Tibial nerve (tissue), 4 donors: ENCODE data around the gene SLC26A11.

Experiments
- EP300 ChIP-seq, 2 donors: sonication (generic); formaldehyde crosslinking; IDR thresholded peaks; one replicate each; pipeline ENCODE4 v1.6.1; 2017; ENCODE audit warnings: antibody characterized with exemption in 2 of 2, mild to moderate bottlenecking in 1 of 2
- POLR2A ChIP-seq, 2 donors: fragments of 450-650 bp; IDR thresholded peaks; one replicate each; pipeline ENCODE4 v1.6.1; 2017; ENCODE audit warnings: antibody characterized with exemption in 2 of 2, mild to moderate bottlenecking in 2 of 2, moderate library complexity in 2 of 2
- TF ChIP-seq, protein P1 (sequence below), 5 experiments: fragments of 200-600 bp in 3 of 5; fragments of 450-650 bp in 2 of 5; sonication (generic) in 3 of 5; IDR thresholded peaks; one replicate each; pipeline ENCODE4 v1.5.1; 2016 to 2019; ENCODE audit warnings: antibody characterized with exemption in 5 of 5, mild to moderate bottlenecking in 3 of 5, moderate library complexity in 2 of 5

DNA sequence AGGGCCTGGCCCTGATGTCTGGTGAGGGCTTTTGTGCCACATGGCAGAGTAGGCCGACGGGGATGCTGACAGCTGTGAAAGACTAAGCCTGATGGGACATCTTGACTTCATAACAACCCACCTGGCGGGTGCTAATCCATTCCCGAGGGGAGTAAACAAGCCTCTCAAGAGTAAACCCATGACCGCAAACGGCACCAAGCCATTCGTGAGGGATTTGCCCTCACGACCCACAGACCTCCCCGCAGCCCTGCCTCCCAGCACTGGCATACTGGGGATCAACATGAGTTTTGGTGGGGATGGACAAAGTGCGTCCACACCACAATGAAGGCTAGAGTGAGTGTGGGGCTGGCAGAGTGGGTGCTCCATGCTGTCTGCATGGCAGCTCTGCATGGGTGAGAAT, 52.1 kb downstream of the SLC26A11 start:
- TF ChIP-seq, protein P1, sequence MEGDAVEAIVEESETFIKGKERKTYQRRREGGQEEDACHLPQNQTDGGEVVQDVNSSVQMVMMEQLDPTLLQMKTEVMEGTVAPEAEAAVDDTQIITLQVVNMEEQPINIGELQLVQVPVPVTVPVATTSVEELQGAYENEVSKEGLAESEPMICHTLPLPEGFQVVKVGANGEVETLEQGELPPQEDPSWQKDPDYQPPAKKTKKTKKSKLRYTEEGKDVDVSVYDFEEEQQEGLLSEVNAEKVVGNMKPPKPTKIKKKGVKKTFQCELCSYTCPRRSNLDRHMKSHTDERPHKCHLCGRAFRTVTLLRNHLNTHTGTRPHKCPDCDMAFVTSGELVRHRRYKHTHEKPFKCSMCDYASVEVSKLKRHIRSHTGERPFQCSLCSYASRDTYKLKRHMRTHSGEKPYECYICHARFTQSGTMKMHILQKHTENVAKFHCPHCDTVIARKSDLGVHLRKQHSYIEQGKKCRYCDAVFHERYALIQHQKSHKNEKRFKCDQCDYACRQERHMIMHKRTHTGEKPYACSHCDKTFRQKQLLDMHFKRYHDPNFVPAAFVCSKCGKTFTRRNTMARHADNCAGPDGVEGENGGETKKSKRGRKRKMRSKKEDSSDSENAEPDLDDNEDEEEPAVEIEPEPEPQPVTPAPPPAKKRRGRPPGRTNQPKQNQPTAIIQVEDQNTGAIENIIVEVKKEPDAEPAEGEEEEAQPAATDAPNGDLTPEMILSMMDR (IDR thresholded peaks at IDR 0.05): no peak
- TF ChIP-seq EP300 (IDR thresholded peaks at IDR 0.05) (no peak), POLR2A (IDR thresholded peaks at IDR 0.05) (no peak)
